NCI-H510A treated with DMSO at 0.1 percent for 48 hours (cell line): ENCODE measurements around the gene KLHL17.
A peak's percentile ranks its signal among the peaks of the same experiment; 100 is the strongest.
"Not testable (repeated sequence)": the region's sequence is repeated elsewhere in the genome, so short reads cannot be mapped to it uniquely, and the experiment has no call there.

Source experiments
- DNase-seq: peaks from one replicate; lab custom pipeline; 2025; lab: John Stamatoyannopoulos, UW

KLHL17 gene

DNA sequence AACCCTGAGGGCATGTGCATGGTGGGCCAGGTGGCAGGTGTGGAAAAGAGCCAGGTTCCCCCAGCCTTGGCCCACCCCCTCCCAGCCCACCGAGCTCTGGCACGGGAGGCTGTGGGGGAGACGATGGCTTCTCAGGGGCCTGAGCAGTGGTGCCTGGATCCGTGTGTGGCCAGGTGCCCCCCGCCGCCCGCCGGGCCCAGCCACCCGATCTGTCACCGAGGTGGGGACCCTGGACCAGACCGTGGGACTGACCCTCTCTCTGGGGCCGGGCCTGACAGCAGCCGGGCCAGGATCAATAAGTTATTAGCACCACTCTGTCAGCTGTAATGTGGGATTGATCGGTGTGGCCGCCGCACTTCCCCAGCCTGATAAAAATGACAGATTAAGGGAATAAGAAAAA, 22.9 kb upstream of the KLHL17 start:
- no peak for DNase-seq

DNA sequence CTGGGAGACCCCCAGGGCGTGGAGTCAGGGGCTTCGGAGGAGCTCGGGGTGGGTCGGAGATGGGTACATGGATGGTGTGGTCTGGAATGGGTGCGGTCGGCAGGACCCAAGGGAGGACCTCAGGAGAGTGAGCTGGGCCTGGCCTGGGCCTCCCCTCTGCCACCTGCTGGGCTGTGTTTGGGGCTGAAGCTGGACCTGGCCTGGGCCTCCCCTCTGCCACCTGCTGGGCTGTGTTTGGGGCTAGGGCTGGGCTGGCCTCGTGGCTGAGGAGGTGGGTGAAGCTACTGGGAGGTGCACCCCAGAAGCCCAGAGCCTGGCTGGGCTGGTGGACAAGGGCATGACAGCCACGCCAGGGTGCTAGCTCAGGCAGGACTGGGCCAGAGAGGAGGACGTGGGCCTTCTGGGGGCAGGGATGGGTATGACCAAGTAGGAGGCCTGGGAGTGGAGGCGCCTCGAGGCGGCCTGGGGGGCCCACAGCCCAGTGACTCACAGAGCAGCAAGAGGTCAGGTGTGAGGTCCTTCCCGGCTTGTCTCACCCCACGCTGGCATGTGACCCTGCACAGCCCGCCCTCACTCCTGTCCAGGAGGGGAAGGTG, 22.2 kb upstream of the KLHL17 start:
- no peak for DNase-seq

DNA sequence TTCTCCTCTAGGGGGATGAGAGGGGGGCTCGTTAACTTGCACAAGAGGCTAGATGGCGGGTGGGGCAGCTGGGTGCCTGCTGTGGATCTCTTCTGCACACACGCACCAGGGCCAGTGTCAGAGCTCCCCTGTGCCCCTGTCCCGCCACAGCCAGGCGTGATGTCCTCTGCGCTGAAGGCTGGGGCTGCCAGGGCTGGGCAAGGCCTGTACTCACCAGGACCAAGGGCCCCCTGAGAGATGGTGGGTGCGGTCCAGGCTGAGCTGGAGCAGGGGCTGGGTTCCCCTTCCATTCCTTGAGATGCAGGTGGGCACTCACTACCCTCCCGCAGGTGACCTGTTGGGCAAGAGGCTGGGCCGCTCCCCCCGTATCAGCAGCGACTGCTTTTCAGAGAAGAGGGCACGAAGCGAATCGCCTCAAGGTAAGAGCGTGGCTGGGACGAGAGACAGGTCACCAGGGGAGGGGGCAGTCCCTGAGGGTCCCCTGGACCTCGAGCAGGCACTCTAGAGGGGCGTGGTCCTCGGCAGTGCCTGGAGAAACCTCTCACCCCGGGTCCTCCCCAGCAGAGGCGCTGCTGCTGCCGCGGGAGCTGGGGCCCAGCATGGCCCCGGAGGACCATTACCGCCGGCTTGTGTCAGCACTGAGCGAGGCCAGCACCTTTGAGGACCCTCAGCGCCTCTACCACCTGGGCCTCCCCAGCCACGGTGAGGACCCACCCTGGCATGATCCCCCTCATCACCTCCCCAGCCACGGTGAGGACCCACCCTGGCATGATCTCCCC, 21.5 kb upstream of the KLHL17 start:
- DNase-seq: no peak

DNA sequence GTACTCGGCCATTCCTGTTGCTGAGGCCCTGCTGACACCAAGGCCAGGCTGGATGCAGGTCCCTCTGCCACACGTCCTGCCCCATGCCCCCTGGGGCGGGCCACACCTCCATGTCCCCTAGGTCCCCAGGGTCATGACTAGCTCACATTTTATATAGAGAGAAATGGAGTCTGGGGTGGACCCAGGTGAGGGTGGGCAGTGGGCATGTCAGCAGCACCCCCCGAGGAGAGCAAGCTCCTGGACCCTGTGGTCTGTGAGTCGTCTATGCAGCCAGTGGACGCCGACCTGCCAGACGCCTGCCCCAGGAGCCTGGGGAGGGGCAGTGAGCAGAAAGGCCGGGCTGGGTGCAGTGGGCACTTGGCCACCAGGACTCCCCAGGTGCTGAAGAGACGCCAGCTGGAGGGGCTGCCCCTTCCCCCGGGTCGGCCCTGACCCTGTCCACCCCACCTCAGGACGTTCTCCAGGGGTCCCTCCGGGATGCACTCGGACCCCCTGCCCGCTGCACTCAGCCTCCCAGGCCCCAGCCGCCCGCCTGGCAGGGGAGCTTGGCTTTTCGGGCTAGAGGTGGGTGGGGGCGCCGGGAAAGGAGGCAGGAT, 20.8 kb upstream of the KLHL17 start:
- DNase-seq: no peak

- no peak for DNase-seq
These were observed 20.0 kb upstream of the KLHL17 start for GRCh38 chr1:940107-941014.

- DNase-seq: no peak
These were observed 19.3 kb upstream of the KLHL17 start for GRCh38 chr1:941015-941587.

- peak; percentile 64 for DNase-seq
These were observed 18.6 kb upstream of the KLHL17 start for GRCh38 chr1:941588-942383.

GRCh38 chr1:942411-942821, 18.0 kb upstream of the KLHL17 start:
- DNase-seq: no peak

DNA sequence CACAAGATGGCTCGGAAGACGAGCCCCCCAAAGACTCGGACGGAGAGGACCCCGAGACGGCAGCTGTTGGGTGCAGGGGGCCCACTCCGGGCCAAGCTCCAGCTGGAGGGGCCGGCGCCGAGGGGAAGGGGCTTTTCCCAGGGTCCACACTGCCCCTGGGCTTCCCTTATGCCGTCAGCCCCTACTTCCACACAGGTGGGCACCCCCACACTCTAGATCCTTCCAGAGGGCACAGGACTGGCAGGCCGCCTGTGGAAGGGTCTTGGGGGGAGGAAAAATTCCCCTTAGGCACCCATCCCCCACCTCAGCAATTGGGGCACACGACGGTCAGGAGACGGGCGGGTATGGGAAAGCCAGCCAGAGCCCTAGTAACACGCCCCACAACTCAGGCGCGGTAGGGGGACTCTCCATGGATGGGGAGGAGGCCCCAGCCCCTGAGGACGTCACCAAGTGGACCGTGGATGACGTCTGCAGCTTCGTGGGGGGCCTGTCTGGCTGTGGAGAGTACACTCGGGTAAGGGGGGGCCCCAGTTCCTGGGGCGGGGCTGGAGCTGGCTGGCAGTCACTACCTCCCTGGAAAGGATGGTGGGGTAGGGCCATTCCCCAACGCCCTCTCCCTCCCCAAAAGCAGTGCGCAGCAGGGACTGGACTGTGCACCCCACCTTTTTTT, 17.4 kb upstream of the KLHL17 start:
- DNase-seq: no peak

DNA sequence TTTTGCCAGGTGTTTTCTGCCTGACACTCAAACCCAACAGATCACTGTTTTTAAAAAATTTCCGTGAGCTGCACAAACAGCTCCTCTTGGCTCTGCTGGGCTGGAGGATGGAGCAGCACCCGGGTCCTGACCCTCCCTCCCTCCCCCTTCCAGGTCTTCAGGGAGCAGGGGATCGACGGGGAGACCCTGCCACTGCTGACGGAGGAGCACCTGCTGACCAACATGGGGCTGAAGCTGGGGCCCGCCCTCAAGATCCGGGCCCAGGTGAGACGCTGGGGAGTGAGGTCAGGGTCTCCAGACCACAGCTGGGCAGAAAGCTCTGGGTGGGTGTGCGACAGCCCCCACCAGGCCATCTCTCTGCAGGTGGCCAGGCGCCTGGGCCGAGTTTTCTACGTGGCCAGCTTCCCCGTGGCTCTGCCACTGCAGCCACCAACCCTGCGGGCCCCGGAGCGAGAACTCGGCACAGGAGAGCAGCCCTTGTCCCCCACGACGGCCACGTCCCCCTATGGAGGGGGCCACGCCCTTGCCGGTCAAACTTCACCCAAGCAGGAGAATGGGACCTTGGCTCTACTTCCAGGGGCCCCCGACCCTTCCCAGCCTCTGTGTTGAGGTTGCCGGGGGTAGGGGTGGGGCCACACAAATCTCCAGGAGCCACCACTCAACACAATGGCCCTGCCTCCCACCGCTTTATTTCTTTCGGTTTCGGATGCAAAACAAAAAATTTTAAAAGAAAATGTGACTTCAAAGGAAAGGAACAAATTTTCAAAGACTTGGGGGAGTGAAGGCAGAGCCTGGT, 16.6 kb upstream of the KLHL17 start:
- DNase-seq: no peak

GRCh38 chr1:944341-945325, 15.8 kb upstream of the KLHL17 start:
- DNase-seq: no peak

- DNase-seq: no peak
These were observed 14.5 kb upstream of the KLHL17 start for GRCh38 chr1:945688-946556.

GRCh38 chr1:946811-947210, 13.6 kb upstream of the KLHL17 start:
- not testable (repeated sequence) for DNase-seq

DNA sequence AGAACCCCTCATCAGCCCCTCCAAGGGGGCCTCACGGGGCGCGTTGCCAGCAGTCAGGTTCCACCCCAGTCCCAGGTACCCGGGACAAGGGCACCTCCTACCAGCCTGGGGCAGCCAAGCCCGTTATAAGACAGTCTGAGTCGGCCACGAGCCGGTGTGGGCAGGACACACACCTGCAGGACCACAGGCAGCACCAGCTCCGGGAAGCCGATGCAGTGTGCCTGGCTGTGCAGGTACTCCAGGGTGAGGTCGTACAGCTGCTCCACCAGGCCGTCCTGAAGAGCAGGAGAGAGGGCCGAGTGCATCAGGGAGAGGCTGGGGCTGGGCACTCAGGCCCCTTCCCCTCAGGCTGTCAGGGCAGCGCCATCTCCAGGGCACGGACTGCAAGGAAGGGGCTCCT, 12.4 kb upstream of the KLHL17 start:
- DNase-seq: no peak

DNA sequence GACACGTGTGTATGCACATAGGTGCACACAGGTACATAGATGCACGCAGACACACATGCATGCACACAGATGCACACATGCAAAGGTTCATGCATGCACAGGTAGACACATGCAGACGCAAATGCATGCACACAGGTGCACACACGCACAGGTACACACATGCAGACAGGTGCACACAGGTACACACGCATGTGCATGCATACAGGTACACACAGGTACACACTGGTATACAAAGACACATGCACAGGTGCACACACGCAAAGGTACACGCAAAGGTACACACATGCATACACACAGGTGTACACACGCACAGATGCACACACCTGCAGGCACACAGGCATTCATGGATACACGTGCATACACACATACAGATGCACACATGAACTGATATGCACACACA, 10.1 kb upstream of the KLHL17 start:
- no peak for DNase-seq

DNA sequence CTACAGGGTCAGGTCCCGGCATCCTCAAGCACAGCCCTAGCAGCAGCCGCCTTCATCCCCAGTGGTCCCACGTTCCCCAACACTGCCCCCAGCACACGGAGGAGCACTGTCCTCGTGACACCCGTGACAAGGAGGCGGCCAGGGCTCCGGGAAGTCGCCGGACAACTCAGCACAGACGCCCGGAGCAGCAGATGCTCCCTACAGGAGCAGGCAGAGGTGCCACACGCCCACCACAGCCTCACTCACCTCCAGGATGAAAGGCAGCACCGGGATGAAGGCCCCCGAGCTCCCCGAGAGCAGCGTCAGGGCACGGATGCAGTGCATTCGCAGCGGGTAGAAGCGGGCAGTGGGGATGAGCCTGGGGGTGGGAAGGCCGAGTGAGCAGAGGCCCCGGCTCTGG, 9.5 kb upstream of the KLHL17 start:
- DNase-seq: no peak

- no peak for DNase-seq
These were observed 9.0 kb upstream of the KLHL17 start for GRCh38 chr1:951364-951763.

GRCh38 chr1:952201-952600, 8.2 kb upstream of the KLHL17 start:
- DNase-seq: no peak
